ENCODE results near the gene ONECUT1. TPM values are rescaled to one million over a fixed set of nuclear protein-coding genes. Genes with fewer than 3 reads are reported as not detected.

Gene ONECUT1
- total RNA-seq, 1 donor from 2014 or later = not detected

GRCh38 chr15:52780172-52780980 is 9.8 kb downstream of the ONECUT1 start:
- Histone ChIP-seq H3K27ac (no peak overlapping the region), H3K4me3 (no peak overlapping the region), H3K36me3 (no peaks in the 10 kb centered on the region), H3K9me3 (no peaks in the 10 kb centered on the region), H3K27me3 (peaks cover 82% of the 10 kb centered on the region), H3K4me1 (peaks cover 23% of the 10 kb centered on the region)
- peak; percentile 77 for ATAC-seq
- TF ChIP-seq, protein P1, sequence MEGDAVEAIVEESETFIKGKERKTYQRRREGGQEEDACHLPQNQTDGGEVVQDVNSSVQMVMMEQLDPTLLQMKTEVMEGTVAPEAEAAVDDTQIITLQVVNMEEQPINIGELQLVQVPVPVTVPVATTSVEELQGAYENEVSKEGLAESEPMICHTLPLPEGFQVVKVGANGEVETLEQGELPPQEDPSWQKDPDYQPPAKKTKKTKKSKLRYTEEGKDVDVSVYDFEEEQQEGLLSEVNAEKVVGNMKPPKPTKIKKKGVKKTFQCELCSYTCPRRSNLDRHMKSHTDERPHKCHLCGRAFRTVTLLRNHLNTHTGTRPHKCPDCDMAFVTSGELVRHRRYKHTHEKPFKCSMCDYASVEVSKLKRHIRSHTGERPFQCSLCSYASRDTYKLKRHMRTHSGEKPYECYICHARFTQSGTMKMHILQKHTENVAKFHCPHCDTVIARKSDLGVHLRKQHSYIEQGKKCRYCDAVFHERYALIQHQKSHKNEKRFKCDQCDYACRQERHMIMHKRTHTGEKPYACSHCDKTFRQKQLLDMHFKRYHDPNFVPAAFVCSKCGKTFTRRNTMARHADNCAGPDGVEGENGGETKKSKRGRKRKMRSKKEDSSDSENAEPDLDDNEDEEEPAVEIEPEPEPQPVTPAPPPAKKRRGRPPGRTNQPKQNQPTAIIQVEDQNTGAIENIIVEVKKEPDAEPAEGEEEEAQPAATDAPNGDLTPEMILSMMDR (IDR thresholded peaks at IDR 0.05) = peak; percentile 86
- intact Hi-C loops (cut with DNase I) = no loop called here
- DNase-seq = peak; percentile 79

DNA sequence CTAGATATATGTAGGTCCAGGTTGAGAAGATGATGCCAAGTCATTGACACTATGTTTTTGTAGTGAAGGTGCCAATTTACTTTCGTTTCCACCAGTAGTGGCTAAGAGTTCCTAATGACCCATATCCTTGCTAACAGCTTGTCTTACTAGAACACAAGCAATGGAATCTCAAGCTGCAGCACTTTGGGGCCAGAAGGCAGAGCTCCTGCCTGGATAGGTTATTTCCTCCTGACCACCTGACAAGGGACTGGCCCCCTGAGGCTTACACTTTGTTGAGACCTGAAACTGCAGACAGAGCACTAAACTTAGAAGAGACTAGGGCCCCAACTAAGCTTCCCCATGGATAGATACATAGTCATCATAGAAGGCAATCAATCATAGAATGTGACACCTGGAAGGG is 11.7 kb downstream of the ONECUT1 start:
- H3K27me3 ChIP-seq = peaks cover 73% of the 10 kb centered on the region
- no peak for DNase-seq
- H3K4me3 ChIP-seq = no peak overlapping the region
- TF ChIP-seq, protein P1 (IDR thresholded peaks at IDR 0.05) = no peak
- no peak overlapping the region for H3K27ac ChIP-seq
- intact Hi-C loops (cut with DNase I) = no loop called here
- no peaks in the 10 kb centered on the region for H3K9me3 ChIP-seq
- H3K36me3 ChIP-seq = no peaks in the 10 kb centered on the region
- peaks cover 9% of the 10 kb centered on the region for H3K4me1 ChIP-seq
- no peak for ATAC-seq

DNA sequence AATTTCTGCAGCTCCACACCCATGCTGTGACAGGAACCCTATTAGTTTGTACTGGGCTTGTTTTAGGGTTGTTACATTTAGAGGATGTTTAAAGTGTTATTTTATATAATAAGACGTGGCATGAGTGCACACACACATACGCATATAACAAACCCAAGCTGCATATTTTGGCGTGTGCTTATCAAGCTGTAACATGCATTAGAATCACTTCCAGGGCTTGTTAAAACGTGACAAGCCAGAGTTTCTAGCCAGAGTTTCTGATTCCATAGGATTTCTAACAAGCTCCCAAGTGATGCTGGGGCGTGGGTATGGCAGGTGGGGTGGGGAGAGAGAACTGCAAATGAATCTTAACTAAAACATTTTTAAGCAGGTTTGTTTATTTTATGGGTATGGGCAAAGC is 17.4 kb downstream of the ONECUT1 start:
- TF ChIP-seq, protein P1 (IDR thresholded peaks at IDR 0.05) = no peak
- DNase-seq (no peak), ATAC-seq (no peak)
- intact Hi-C loops (cut with DNase I) = no loop called here
- Histone ChIP-seq H3K27ac (no peak overlapping the region), H3K4me1 (no peaks in the 10 kb centered on the region), H3K36me3 (no peaks in the 10 kb centered on the region), H3K27me3 (peaks cover 39% of the 10 kb centered on the region), H3K9me3 (no peaks in the 10 kb centered on the region), H3K4me3 (no peak overlapping the region)

GRCh38 chr15:52765785-52766184 is 24.4 kb downstream of the ONECUT1 start:
- Histone ChIP-seq H3K36me3 (no peaks in the 10 kb centered on the region), H3K27me3 (peaks cover 26% of the 10 kb centered on the region), H3K4me1 (no peaks in the 10 kb centered on the region), H3K4me3 (no peak overlapping the region), H3K9me3 (no peaks in the 10 kb centered on the region), H3K27ac (no peak overlapping the region)
- DNase-seq = no peak
- peak; percentile 25 for ATAC-seq
- TF ChIP-seq, protein P1 (IDR thresholded peaks at IDR 0.05) = no peak
- intact Hi-C loops (cut with DNase I) = no loop called here

DNA sequence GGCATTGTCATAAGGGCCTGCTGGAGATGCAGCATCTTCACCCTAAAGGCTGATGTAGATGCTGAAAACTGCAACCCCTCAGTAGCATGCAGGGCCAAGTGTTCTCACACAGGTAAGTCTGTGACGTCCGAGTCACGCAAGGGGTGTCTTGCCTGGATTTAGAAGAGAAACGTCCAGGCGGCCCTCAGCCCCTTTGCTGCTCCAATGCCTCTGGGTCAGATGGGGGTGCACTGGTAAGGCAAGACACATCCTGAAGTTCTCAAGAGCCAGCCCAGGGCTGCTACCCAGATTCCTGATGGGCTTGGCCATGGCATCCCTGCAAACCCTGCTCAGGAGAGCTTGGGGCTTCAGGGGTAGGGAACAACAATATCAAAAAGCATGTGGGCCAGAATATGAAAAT is 25.4 kb downstream of the ONECUT1 start:
- intact Hi-C loops (cut with DNase I) = no loop called here
- DNase-seq (no peak), ATAC-seq (no peak)
- Histone ChIP-seq H3K9me3 (no peaks in the 10 kb centered on the region), H3K27ac (no peak overlapping the region), H3K27me3 (peaks cover 25% of the 10 kb centered on the region), H3K4me3 (no peak overlapping the region), H3K36me3 (no peaks in the 10 kb centered on the region), H3K4me1 (no peaks in the 10 kb centered on the region)
- TF ChIP-seq, protein P1 (IDR thresholded peaks at IDR 0.05) = no peak
